Endothelial cell (in vitro differentiated cells): ENCODE data around the gene HDDC3. TPM values are rescaled to one million over a fixed set of nuclear protein-coding genes. Genes with fewer than 3 reads are reported as not detected.
A peak's percentile ranks its signal among the peaks of the same experiment; 100 is the strongest.

ENCODE experiments used
- DNase-seq: peaks from one replicate; pipeline ENCODE4 v3.0.0; 2021; ENCODE audit warnings: low spot score
- H3K27ac Mint-ChIP-seq: one replicate; pipeline ENCODE4 v1.8.0; 2021; ENCODE audit warnings: mixed read lengths, inconsistent platforms; ENCODE audit not compliant: unreplicated experiment
- H3K27me3 Mint-ChIP-seq: one replicate; pipeline ENCODE4 v1.8.0; 2021; ENCODE audit warnings: mild to moderate bottlenecking, moderate library complexity, mixed read lengths, inconsistent platforms; ENCODE audit not compliant: unreplicated experiment
- H3K36me3 Mint-ChIP-seq: one replicate; pipeline ENCODE4 v1.8.0; 2021; ENCODE audit warnings: mild to moderate bottlenecking, low read depth, mixed read lengths, inconsistent platforms; ENCODE audit not compliant: unreplicated experiment
- H3K4me1 Mint-ChIP-seq: one replicate; pipeline ENCODE4 v1.8.0; 2021; ENCODE audit warnings: mild to moderate bottlenecking, mixed read lengths, inconsistent platforms; ENCODE audit not compliant: unreplicated experiment
- H3K4me3 Mint-ChIP-seq: one replicate; pipeline ENCODE4 v1.8.0; 2021; ENCODE audit warnings: mild to moderate bottlenecking, mixed read lengths, inconsistent platforms; ENCODE audit not compliant: unreplicated experiment
- H3K9me3 Mint-ChIP-seq: one replicate; pipeline ENCODE4 v1.8.0; 2021; ENCODE audit warnings: mixed read lengths, inconsistent platforms; ENCODE audit not compliant: unreplicated experiment
- total RNA-seq: library from RNA; stranded (reverse); fragmentation: NEBNext Ultra II Directional; extraction: Animal tissue kit (Norgen Biotek cat#: 25700); gene quantifications from one replicate; pipeline ENCODE4 v1.2.1, GENCODE V29; 2021; ENCODE audit not compliant: unreplicated experiment
- TF ChIP-seq, protein P1 (sequence below): fragments of 200-600 bp; sonication (generic); IDR thresholded peaks from one replicate; pipeline ENCODE4 v1.5.0; 2021; ENCODE audit warnings: antibody characterized with exemption; ENCODE audit not compliant: unreplicated experiment

HDDC3 gene
- total RNA-seq, 1 donor from 2014 or later: 14.5 TPM

DNA sequence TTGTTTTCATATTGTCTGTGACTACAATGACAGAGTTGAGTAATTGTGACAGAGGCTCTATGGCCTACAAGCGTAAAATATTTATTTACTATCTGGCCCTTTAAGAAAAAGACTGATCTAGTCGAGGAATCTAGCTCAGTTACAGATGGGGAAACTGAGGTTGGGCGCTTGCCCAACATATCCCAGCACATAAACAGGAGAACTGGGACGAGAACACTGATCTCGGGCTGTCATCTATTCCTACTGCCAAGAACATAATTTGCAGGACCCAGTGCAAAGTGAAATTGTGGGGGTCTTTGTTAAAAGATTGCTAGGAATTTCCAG is 46.1 kb downstream of the HDDC3 start:
- H3K27me3 Mint-ChIP-seq: no peaks in the 10 kb centered on the region
- DNase-seq: no peak

DNA sequence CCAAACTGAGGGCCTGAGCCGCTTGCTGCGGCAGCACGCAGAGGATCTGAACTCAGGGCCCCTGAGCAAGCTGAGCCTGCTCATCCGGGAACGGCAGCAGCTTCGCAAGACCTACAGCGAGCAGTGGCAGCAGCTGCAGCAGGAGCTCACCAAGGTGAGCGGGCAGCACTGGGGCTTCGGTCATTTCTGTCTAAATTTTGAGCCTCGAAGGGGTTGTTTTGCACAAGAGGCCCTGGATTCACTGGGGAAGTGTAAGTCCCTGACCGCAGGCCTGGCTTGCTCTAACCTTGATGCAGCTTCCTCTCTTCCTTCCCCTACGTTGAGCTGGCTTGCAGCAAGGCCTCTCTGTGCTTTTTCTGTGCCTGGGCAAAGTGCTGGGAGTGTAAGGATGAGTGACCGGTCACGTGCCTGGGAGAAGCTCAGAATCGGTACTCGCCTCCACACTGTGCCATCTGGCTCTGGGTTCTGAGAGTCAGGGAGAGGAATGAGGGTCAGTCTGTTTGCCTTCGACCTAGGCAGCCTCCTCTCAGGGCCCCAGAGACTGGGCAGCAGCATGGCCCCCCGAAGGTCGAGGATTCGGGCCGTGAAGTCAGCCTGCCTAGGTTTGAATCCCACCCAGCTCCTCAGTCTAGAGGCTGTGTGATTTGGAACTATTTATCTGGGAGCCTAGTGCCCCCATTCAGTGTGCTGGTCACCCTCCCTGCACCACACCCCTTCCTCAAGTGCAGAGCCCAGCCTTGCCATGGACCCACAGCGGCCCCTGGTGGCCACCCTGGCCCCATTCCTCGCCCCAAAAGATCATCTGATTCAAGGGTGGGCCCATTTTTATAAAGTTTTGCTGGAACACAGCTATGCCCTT is 46.7 kb downstream of the HDDC3 start:
- peak; percentile 86 for DNase-seq
- TF ChIP-seq, protein P1, sequence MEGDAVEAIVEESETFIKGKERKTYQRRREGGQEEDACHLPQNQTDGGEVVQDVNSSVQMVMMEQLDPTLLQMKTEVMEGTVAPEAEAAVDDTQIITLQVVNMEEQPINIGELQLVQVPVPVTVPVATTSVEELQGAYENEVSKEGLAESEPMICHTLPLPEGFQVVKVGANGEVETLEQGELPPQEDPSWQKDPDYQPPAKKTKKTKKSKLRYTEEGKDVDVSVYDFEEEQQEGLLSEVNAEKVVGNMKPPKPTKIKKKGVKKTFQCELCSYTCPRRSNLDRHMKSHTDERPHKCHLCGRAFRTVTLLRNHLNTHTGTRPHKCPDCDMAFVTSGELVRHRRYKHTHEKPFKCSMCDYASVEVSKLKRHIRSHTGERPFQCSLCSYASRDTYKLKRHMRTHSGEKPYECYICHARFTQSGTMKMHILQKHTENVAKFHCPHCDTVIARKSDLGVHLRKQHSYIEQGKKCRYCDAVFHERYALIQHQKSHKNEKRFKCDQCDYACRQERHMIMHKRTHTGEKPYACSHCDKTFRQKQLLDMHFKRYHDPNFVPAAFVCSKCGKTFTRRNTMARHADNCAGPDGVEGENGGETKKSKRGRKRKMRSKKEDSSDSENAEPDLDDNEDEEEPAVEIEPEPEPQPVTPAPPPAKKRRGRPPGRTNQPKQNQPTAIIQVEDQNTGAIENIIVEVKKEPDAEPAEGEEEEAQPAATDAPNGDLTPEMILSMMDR: peak; percentile 88
- peak overlapping the region; percentile 82 for H3K4me3 Mint-ChIP-seq
- no peaks in the 10 kb centered on the region for H3K9me3 Mint-ChIP-seq
- no peaks in the 10 kb centered on the region for H3K27me3 Mint-ChIP-seq
- peak overlapping the region; percentile 77 for H3K27ac Mint-ChIP-seq
- peaks cover 26% of the 10 kb centered on the region for H3K4me1 Mint-ChIP-seq
- peaks cover 11% of the 10 kb centered on the region for H3K36me3 Mint-ChIP-seq

More for the DNA sequence above, 46.1 kb downstream of the HDDC3 start:
- TF ChIP-seq, protein P1: peak; percentile 18
- peaks cover 11% of the 10 kb centered on the region for H3K36me3 Mint-ChIP-seq
- H3K4me3 Mint-ChIP-seq: peak overlapping the region; percentile 65
- H3K4me1 Mint-ChIP-seq: peaks cover 26% of the 10 kb centered on the region
- no peaks in the 10 kb centered on the region for H3K9me3 Mint-ChIP-seq
- peak overlapping the region; percentile 26 for H3K27ac Mint-ChIP-seq

- peaks cover 11% of the 10 kb centered on the region for H3K36me3 Mint-ChIP-seq
- no peaks in the 10 kb centered on the region for H3K9me3 Mint-ChIP-seq
- no peaks in the 10 kb centered on the region for H3K27me3 Mint-ChIP-seq
- TF ChIP-seq, protein P1: no peak
- DNase-seq: no peak
- H3K4me1 Mint-ChIP-seq: peaks cover 26% of the 10 kb centered on the region
- peak overlapping the region; percentile 82 for H3K4me3 Mint-ChIP-seq
- no peak overlapping the region for H3K27ac Mint-ChIP-seq
Measured at GRCh38 chr15:90884719-90885431, 47.5 kb downstream of the HDDC3 start.

DNA sequence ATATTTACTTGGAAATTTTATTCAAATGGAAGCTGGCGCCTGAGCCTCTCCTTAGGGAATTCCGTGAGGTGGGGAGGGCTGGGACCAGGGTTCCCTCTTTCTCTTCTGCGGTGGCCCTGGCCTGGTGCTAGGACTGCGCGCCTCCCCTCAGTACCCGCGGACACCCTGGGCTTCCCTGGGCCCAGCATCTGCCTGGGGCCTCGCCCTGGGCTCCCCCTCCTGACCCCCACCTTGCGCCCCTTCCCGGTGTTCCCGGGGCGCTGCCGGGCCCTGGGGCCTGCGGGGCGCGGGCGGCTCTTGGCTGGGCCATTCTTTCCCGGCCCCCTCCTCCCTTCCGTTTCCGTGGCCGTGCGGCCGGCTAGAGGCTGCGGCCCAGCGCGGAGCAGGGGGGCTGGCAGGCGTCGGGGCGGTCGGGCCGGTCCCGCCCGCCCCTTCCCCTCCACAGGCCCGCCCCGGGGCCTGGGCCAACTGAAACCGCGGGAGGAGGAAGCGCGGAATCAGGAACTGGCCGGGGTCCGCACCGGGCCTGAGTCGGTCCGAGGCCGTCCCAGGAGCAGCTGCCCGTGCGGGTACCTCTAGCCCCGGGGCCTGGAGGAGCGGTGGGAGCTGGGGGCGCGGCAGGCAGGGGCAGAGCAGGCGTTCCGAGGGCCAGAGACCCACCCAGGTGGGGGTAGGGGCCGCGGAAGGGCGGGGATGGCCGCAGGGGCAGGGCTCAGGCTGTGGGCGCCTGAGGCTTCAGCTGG is 48.2 kb downstream of the HDDC3 start, which contains the start of gene FES:
FES (plus strand) TSS at position 529 of the 743 bp plus-strand sequence. CDS start 542 bp downstream, outside the sequence.
- TF ChIP-seq, protein P1: no peak
- DNase-seq: peak; percentile 70
- H3K27ac Mint-ChIP-seq: peak within 1 kb of the TSS; percentile 82
- H3K36me3 Mint-ChIP-seq: peaks cover 17% of the 10 kb centered on the region
- H3K9me3 Mint-ChIP-seq: no peaks in the 10 kb centered on the region
- H3K27me3 Mint-ChIP-seq: peaks cover 3% of the 10 kb centered on the region
- peak within 1 kb of the TSS; percentile 82 for H3K4me3 Mint-ChIP-seq
- peaks cover 26% of the 10 kb centered on the region for H3K4me1 Mint-ChIP-seq
